Ascending aorta (tissue), 2 donors: ENCODE measurements around the gene CSNK1G2. TPM values are rescaled to one million over a fixed set of nuclear protein-coding genes. Genes with fewer than 3 reads are reported as not detected.

Experiments
- DNase-seq, 2 donors: peaks; one replicate each; pipeline ENCODE4 v3.0.0-alpha.2; 2019; ENCODE audit warnings: low spot score in 2 of 2
- H3K27ac ChIP-seq, 2 donors: fragments of 200-600 bp; sonication (generic); one replicate each; pipeline ENCODE4 v1.5.1; 2016 to 2017; ENCODE audit warnings: mild to moderate bottlenecking in 1 of 2
- H3K27me3 ChIP-seq: fragments of 200-600 bp; sonication (generic); one replicate; pipeline ENCODE4 v1.5.1; 2017
- H3K36me3 ChIP-seq, 2 donors: fragments of 200-600 bp; sonication (generic); one replicate each; pipeline ENCODE4 v1.5.1; 2016
- H3K4me1 ChIP-seq, 2 donors: fragments of 200-600 bp; sonication (generic); one replicate each; pipeline ENCODE4 v1.5.1; 2016 to 2017; ENCODE audit warnings: mild to moderate bottlenecking in 1 of 2
- H3K4me3 ChIP-seq, 2 donors: fragments of 200-600 bp; sonication (generic); one replicate each; pipeline ENCODE4 v1.5.1; 2016 to 2017; ENCODE audit warnings: mild to moderate bottlenecking in 1 of 2
- H3K9me3 ChIP-seq, 2 donors: fragments of 200-600 bp; sonication (generic); one replicate each; pipeline ENCODE4 v1.5.1; 2016
- intact Hi-C: fragments of 100-400 bp; cut with DNase I; formaldehyde crosslinking; loops from one replicate; pipeline ENCODE4 v1.15.1; 2023
- total RNA-seq: library from RNA; depleted of rRNA; stranded (reverse); fragments of >200 nt; gene quantifications from one replicate; pipeline ENCODE4 v1.1.0, GENCODE V29; 2016
- TF ChIP-seq, protein P1 (sequence below), 3 experiments: fragments of 200-600 bp in 2 of 3; fragments of 450-650 bp in 1 of 3; sonication (generic) in 2 of 3; IDR thresholded peaks; one replicate each; pipeline ENCODE4 v1.5.1; 2016 to 2019; ENCODE audit warnings: antibody characterized with exemption in 3 of 3, mild to moderate bottlenecking in 1 of 3, moderate library complexity in 1 of 3

CSNK1G2 gene
- total RNA-seq, 1 donor from 2014 or later: 79.6 TPM

DNA sequence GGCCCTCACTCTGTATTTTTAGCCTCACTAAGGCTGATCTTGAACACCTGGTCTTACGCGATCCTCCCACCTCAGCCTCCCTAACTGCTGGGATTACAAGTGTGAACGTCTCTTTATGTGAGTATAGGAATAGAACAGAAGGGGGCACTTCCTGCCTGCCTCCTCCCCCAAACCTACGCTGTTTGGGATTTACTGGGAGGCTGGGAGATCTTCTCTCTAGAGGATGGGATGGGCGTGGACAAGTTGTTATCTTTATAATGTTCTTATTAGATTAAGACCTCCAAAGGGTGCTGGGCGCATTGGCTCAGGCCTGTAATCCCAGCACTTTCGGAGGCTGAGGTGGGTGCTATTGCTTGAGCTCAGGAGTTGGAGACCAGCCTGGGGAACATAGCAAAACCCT is 2.9 kb upstream of the CSNK1G2 start:
- no peak for DNase-seq
- peaks cover 11 to 13% of the 10 kb centered on the region in 2 donors for H3K4me1 ChIP-seq
- H3K27me3 ChIP-seq: no peaks in the 10 kb centered on the region
- intact Hi-C loops: no loop called here
- no peaks in the 10 kb centered on the region for H3K36me3 ChIP-seq
- H3K9me3 ChIP-seq: no peaks in the 10 kb centered on the region
- TF ChIP-seq, protein P1, sequence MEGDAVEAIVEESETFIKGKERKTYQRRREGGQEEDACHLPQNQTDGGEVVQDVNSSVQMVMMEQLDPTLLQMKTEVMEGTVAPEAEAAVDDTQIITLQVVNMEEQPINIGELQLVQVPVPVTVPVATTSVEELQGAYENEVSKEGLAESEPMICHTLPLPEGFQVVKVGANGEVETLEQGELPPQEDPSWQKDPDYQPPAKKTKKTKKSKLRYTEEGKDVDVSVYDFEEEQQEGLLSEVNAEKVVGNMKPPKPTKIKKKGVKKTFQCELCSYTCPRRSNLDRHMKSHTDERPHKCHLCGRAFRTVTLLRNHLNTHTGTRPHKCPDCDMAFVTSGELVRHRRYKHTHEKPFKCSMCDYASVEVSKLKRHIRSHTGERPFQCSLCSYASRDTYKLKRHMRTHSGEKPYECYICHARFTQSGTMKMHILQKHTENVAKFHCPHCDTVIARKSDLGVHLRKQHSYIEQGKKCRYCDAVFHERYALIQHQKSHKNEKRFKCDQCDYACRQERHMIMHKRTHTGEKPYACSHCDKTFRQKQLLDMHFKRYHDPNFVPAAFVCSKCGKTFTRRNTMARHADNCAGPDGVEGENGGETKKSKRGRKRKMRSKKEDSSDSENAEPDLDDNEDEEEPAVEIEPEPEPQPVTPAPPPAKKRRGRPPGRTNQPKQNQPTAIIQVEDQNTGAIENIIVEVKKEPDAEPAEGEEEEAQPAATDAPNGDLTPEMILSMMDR (IDR thresholded peaks at IDR 0.05): no peak
- H3K4me3 ChIP-seq: no peak overlapping the region
- H3K27ac ChIP-seq: no peak overlapping the region

DNA sequence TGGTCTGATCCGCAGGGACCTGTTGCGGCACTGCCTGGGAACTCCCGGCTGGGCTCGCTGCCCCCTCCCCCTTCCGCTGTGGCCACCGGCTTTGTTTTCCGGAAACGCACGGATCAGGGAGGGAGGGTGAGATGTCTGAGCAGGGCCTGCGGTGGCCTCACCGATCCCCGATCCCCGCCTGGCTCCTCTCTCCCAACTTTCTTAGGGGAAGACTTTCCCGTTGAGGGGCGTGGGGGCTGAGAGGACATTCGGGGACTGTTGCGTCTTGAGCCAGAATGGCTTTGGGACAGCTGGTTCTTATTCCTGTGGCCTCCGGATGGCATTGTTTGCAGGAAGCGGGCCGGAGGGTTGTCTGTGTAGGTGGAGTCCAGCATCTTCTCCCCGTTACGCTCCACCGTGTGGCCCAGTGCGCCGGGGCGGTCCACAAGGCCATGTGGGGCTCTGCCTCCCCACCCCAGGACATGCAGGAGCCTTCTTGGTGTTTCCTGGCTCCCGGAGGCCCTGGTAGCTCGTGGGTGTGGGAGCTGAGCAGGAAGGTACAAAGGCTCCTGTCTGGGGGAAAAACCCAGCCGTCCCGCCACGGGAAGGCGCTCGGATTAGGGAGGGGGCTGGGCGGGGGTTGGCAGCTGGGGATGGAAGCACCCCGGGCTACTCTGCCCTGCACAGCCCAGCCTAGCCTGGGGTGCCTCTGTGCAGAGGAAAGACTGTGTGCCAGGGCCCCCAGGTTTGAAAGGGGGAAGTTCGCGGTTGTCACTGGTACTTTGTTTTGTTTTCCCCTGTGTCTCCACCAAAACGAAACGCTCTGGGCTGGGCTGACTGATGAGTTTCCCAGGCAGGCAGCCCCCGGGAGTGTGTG is 1.3 kb downstream of the CSNK1G2 start:
- H3K4me3 ChIP-seq: peak overlapping the region; percentile 72 to 95
- intact Hi-C loops: loop anchor here (2.0 kb wide), 1 partner anchor 74 kb away; no protein-coding TSS in a partner anchor
- no peaks in the 10 kb centered on the region for H3K27me3 ChIP-seq
- TF ChIP-seq, protein P1 (IDR thresholded peaks at IDR 0.05): no peak
- H3K4me1 ChIP-seq: peaks cover 11 to 14% of the 10 kb centered on the region in 2 donors
- peak overlapping the region; percentile 87 to 100 for H3K27ac ChIP-seq
- peak in 1 of 2 donors; percentile 89 for DNase-seq
- no peaks in the 10 kb centered on the region for H3K9me3 ChIP-seq
- no peaks in the 10 kb centered on the region for H3K36me3 ChIP-seq

DNA sequence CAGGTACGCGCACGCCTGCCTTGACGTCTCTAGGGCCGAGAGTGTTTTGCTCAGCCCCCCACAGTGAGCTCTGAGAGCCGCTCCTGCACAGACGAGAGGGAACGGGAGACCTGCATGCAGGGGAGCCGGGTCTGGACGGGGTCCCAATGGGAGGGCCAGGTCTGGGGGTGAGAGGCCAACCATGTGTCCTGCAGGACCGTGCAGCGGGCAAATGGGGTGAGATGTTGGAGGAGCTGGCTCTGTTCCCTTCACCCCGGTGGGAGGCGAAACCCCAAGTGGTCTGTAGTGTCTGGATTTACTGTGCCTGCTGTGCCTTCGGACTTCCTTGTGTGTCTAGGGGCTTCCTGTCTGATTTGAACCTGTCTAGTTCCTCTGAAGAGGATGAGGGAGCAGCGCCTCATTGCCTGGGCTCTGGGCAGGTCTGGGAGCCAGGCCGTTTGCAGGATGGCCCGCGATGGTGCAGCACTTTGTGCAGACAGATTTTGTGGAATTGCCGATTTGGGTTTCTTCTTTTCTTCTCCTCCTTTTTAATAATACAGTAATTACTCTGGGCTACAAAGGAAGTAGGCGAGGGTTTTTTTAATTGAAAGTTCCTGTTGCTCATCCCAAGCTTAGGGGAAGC is 2.1 kb downstream of the CSNK1G2 start:
- Histone ChIP-seq H3K27me3 (no peaks in the 10 kb centered on the region), H3K4me1 (peaks cover 11 to 14% of the 10 kb centered on the region in 2 donors), H3K36me3 (no peaks in the 10 kb centered on the region), H3K4me3 (peak overlapping the region; percentile 72 to 95), H3K27ac (peak overlapping the region; percentile 87 to 100), H3K9me3 (no peaks in the 10 kb centered on the region)
- intact Hi-C loops: loop anchor here (2.0 kb wide), 1 partner anchor 74 kb away; no protein-coding TSS in a partner anchor
- no peak for DNase-seq
- TF ChIP-seq, protein P1 (IDR thresholded peaks at IDR 0.05): no peak

DNA sequence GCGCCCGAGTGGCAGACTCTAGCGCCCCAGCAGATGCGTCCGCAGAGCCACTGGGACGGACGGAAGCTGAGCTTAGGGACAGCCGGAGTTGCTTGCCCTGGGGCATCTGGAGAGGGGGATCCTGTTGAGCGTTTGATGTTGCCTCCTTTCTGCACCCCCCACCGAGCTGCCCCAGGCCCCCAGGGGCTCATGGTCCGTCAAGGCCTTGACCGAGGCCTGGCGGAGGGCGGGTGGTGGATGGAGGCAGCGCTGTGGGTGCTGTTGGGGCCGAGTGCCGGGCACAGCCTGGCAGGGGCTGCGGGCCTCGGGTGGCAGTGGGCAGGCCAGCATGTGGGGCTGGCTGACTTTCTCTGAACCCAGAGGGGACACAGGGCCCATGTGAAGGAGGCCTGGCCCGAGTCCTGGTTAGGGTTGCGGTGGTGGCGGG is 2.7 kb downstream of the CSNK1G2 start:
- H3K4me3 ChIP-seq: no peak overlapping the region
- H3K36me3 ChIP-seq: no peaks in the 10 kb centered on the region
- H3K4me1 ChIP-seq: peaks cover 11 to 14% of the 10 kb centered on the region in 2 donors
- H3K9me3 ChIP-seq: no peaks in the 10 kb centered on the region
- no peak overlapping the region for H3K27ac ChIP-seq
- TF ChIP-seq, protein P1 (IDR thresholded peaks at IDR 0.05): no peak
- intact Hi-C loops: loop anchor here (2.0 kb wide), 1 partner anchor 73 kb away; no protein-coding TSS in a partner anchor
- no peaks in the 10 kb centered on the region for H3K27me3 ChIP-seq
- no peak for DNase-seq

DNA sequence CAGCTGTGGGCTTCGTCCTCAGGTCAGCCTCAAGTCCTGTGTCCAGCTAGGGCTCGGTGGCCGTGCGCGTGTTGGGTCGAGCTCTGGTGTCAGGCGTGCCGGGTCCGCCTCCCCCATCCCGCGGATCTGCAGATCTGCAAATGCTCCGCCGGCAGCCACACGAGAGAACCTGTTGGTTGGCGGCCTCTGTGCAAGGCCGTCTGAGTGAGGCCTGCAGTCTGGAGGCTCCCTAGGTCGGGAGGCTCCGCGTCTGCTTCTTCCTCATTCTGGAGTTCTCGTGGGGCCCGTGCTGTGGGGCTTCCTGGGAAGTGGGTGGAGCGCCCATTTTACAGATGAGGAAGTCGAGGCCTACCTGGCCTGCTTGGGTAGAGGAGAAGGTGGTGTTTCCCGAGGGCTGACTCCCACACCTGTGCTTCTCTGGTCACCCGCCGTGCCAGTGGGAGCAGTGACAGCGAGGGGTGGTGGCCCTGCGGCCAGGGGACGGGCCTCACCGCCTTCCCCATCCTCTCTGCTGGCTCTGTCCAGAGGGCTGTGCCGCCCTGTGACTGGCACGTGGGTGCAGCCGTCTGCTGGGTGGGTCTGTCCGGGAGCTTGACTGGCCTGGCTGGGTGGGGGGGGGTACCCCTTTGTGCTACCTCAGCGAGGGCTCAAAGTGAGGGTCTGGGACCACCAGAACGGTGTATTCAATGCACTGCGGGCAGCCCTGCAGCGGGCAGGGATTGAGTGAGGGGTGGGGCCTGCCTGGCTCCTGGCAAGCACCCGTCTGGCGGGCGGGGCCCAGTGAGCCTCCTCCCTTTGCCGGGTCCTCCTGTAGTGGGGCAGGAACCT is 3.3 kb downstream of the CSNK1G2 start:
- intact Hi-C loops: no loop called here
- H3K4me3 ChIP-seq: no peak overlapping the region
- no peak for DNase-seq
- TF ChIP-seq, protein P1 (IDR thresholded peaks at IDR 0.05): no peak
- H3K36me3 ChIP-seq: no peaks in the 10 kb centered on the region
- H3K9me3 ChIP-seq: no peaks in the 10 kb centered on the region
- H3K27me3 ChIP-seq: no peaks in the 10 kb centered on the region
- H3K27ac ChIP-seq: no peak overlapping the region
- H3K4me1 ChIP-seq: peaks cover 11 to 14% of the 10 kb centered on the region in 2 donors
